Esophagus squamous epithelium (tissue), 4 donors: Measurements from ENCODE around the gene BMP7.

Experiments used
- CTCF ChIP-seq, 6 experiments: fragments of 450-650 bp in 4 of 6; fragments of 200-600 bp in 2 of 6; sonication (generic) in 2 of 6; IDR thresholded peaks; one replicate each; pipeline ENCODE4 v1.5.1; 2016 to 2019; ENCODE audit warnings: antibody characterized with exemption in 6 of 6, mild to moderate bottlenecking in 4 of 6, moderate library complexity in 4 of 6
- POLR2A ChIP-seq, 4 donors: fragments of 450-650 bp; IDR thresholded peaks; one replicate each; pipeline ENCODE4 v1.6.1; 2017; ENCODE audit warnings: antibody characterized with exemption in 4 of 4, mild to moderate bottlenecking in 4 of 4, moderate library complexity in 3 of 4

- TF ChIP-seq CTCF (IDR thresholded peaks at IDR 0.05), result no peak
- no peak for TF ChIP-seq POLR2A (IDR thresholded peaks at IDR 0.05)
Measured at GRCh38 chr20:57189713-57190112, 76.7 kb downstream of the BMP7 start.
